Activated CD4-positive, alpha-beta T cell treated with anti-CD3 and anti-CD28 coated beads for 24 hours (primary cell): ENCODE measurements around the gene PDCD1LG2.

ENCODE experiments used
- DNase-seq, 2 donors: peaks; one replicate each; pipeline ENCODE4 v3.0.0-alpha.2; 2020; ENCODE audit warnings: low read depth in 2 of 2

PDCD1LG2 gene

DNA sequence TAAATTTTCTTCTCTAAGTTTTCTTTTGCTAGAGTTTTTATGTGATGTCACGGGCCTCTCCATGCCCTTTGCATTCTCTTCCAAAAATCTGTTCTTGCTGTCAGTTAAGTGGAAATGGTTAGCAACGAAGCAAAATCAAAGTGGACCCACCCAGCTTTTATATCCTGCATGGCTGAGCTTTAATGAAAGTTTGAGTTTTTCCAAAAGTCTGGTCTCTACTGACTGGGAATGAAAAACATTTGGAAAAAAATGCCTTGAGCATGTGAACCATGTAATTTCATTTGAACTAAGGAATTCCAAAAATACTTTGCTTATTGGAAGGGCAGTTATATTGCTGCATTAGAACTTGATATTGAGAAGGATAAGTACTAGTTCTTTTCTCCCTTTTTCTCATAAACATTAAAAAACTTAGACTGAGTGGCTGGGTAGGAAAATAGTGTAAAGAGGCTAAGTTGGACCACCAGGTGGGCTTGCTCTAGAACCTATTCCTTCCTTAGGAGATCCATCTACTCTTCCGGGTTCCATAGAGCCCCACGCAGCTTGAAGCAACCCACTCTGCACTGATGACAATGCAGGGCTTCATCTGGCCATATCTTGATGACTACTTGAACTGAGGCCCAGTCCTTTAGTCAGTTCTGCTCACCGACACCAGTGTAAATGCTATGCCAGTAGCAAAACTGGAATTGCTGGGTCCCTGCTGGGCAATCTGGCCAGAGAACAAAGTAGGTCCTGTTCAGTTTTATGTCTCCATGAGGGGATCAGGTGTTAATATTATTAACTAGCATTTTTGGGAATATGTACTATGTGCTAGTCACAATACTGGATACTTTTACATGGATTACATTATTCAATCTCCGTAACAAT lies 101.2 kb downstream of the PDCD1LG2 start:
- DNase-seq, result no peak

- no peak for DNase-seq
Measured at GRCh38 chr9:5612185-5612530, 101.8 kb downstream of the PDCD1LG2 start.

DNA sequence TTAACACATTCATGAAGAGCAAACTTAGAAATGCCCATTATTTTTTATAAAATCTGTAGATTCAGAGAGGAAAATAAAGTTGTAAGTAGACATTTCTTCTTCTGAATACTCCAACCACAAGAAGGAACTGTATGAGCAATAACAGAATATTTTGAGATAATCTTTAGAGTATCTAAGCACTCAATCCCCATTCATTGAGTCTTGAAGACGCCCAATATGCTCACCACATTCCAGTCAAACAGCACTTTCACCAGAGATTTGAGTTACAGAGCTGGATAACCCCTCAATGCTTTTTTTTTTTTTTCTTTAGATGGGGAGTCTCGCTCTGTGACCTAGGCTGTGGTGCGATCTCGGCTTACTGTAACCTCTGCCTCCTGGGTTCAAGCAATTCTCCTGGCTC lies 103.9 kb downstream of the PDCD1LG2 start:
- DNase-seq, result no peak

DNA sequence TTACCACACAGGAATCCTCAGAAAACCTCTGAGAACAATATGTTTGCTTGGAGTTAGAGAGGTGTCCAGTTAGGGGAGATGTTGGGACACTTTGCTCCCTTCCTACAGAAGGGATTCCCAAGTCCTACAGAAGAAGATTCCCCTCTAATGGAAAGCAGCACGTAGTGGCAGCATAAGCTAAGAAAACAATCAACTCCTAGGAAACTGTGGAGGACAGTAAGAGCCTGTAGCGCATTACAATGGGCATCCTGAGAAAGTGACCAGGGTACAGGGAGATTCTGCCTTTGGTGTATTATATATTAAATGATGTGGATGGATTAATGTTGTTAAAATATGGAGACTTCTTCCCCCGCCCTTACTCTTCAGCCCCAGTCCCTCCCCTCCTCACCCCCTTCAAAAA lies 104.7 kb downstream of the PDCD1LG2 start:
- DNase-seq, result no peak

- no peak for DNase-seq
Measured at GRCh38 chr9:5617749-5618148, 107.4 kb downstream of the PDCD1LG2 start.

GRCh38 chr9:5620494-5620893 lies 110.2 kb downstream of the PDCD1LG2 start:
- DNase-seq, result no peak
